GM06990 (cell line): Measurements from ENCODE around the gene GPR158.

Experiments used
- DNase-seq: peaks from one replicate; pipeline ENCODE4 v3.0.0-alpha.2; 2011; ENCODE audit not compliant: insufficient read length; ENCODE audit errors: extremely low read depth
- H3K27me3 ChIP-seq: replicated peaks from 2 replicates; pipeline ENCODE4 v1.6.0; 2011; ENCODE audit warnings: low read length; ENCODE audit not compliant: control insufficient read depth, insufficient read depth
- H3K36me3 ChIP-seq: 2 replicates; pipeline ENCODE4 v1.5.1; 2011; ENCODE audit warnings: low read length; ENCODE audit not compliant: control insufficient read depth, insufficient read depth
- H3K4me3 ChIP-seq: replicated peaks from 2 replicates; pipeline ENCODE4 v1.5.1; 2011; ENCODE audit warnings: low read depth, mild to moderate bottlenecking, control low read depth, low read length
- CTCF ChIP-seq: IDR thresholded peaks from 2 replicates; pipeline ENCODE4 v1.5.1; 2011; ENCODE audit warnings: low read length, control low read depth, mild to moderate bottlenecking, inconsistent platforms; ENCODE audit not compliant: insufficient read depth, poor library complexity, severe bottlenecking

GPR158 gene

DNA sequence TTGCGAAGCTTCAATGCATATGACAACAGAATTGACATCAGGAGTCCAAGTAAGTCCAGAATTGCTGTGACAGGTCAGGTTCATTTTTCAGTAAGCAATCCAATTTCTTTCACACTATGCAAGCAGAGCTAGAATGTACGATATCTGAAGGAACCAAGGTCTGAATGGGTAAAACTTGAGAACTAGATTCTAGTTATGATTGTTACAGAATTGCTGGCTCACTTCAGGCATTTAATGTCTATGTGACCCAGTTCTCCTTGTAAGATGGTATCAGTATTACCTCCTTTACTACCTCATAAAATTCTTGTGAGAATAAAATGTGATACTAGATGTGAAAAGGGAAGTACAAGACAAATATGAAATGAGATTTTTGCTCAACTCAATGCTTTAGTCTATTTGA, 159.6 kb downstream of the GPR158 start:
- TF ChIP-seq CTCF, result no peak
- DNase-seq, result no peak
- no peaks in the 10 kb centered on the region for H3K36me3 ChIP-seq
- no peak overlapping the region for H3K4me3 ChIP-seq
- no peaks in the 10 kb centered on the region for H3K27me3 ChIP-seq

DNA sequence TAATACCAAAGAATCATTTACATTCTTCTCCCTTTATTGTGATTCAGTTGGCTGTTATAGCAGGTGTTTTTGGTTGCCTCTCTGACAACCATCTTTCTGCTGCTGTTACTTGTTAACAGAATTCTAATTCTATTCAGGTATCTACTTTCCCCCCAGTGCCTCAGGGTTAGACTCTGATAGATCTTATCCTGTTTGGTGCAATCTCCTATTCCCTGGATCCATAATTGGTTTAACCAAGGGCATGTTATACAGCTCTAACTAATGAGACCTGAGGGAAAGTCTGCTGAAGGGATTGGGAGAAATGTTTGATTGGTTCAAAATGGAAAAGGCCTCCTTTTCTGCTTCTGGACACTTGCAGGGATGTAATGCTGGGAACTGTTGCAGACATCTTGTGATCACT, 161.5 kb downstream of the GPR158 start:
- Histone ChIP-seq H3K36me3 (no peaks in the 10 kb centered on the region), H3K4me3 (no peak overlapping the region), H3K27me3 (no peaks in the 10 kb centered on the region)
- TF ChIP-seq CTCF, result no peak
- no peak for DNase-seq

- no peaks in the 10 kb centered on the region for H3K27me3 ChIP-seq
- no peaks in the 10 kb centered on the region for H3K36me3 ChIP-seq
- TF ChIP-seq CTCF, result no peak
- no peak overlapping the region for H3K4me3 ChIP-seq
- DNase-seq, result no peak
Observed at GRCh38 chr10:25338271-25338670, 163.5 kb downstream of the GPR158 start.

DNA sequence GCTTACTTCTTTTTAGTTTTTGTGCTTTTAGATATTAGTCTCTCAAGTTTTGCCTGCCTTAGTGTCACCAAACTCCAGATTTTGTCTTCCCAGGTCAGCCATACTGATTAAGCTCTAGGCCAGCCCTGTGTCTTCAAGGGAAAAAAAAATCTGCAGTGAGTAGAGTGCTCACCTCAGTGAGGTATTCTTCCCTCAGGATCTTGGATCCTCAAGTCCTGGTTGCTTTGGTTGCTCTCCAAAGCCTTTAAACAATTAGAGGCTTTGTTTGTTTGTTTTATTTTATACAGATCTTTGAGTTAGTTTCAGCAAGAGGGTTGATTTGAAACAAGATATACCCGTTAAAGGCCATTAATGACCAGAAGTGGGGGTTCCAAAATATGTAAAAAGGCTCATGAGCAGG, 165.2 kb downstream of the GPR158 start:
- TF ChIP-seq CTCF, result no peak
- DNase-seq, result no peak
- H3K36me3 ChIP-seq, result no peaks in the 10 kb centered on the region
- no peak overlapping the region for H3K4me3 ChIP-seq
- H3K27me3 ChIP-seq, result no peaks in the 10 kb centered on the region

DNA sequence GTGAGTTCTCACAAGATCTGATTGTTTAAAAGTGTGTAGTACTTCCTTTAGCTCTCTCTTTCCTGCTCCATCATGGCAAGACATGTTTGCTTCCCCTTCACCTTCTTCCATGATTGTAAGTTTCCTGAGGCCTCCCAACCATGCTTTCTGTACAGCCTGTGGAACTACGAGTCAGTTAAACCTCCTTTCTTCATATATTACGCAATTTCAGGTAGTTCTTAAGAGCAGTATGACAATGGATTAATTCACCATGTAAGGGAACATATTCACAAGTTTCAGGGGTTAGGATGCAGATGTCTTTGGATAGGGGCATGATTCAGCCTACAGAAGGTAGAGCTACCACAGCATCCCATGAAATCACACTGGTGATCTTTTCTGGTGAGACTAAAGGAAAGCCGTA, 174.7 kb downstream of the GPR158 start:
- TF ChIP-seq CTCF, result no peak
- H3K36me3 ChIP-seq, result no peaks in the 10 kb centered on the region
- no peak overlapping the region for H3K4me3 ChIP-seq
- no peak for DNase-seq
- no peaks in the 10 kb centered on the region for H3K27me3 ChIP-seq

GRCh38 chr10:25356609-25357008, 181.8 kb downstream of the GPR158 start:
- TF ChIP-seq CTCF, result no peak
- Histone ChIP-seq H3K36me3 (no peaks in the 10 kb centered on the region), H3K4me3 (no peak overlapping the region), H3K27me3 (no peaks in the 10 kb centered on the region)
- no peak for DNase-seq
